Activated naive CD8-positive, alpha-beta T cell treated with anti-CD3 and anti-CD28 coated beads, Interleukin-2, amount 50 U/mL, for 24 hours (primary cell): Measurements from ENCODE around the gene TNFRSF1B.

Experiments used
- ATAC-seq: fragments of 150-1000 bp; cut with Tn5 transposase; one replicate; pipeline ENCODE4 v1.10.0; 2021
- DNase-seq: peaks from one replicate; pipeline ENCODE4 v3.0.0; 2021
- H3K27ac Mint-ChIP-seq: one replicate; pipeline ENCODE4 v1.8.0; 2021; ENCODE audit warnings: mild to moderate bottlenecking, mixed read lengths
- H3K27me3 Mint-ChIP-seq: one replicate; pipeline ENCODE4 v1.8.0; 2021; ENCODE audit warnings: mixed read lengths
- H3K36me3 Mint-ChIP-seq: one replicate; pipeline ENCODE4 v1.8.0; 2021; ENCODE audit warnings: low read depth, mixed read lengths
- H3K4me1 Mint-ChIP-seq: one replicate; pipeline ENCODE4 v1.8.0; 2021; ENCODE audit warnings: mixed read lengths
- H3K4me3 Mint-ChIP-seq: one replicate; pipeline ENCODE4 v1.8.0; 2021; ENCODE audit warnings: mild to moderate bottlenecking, moderate library complexity, mixed read lengths
- H3K9me3 Mint-ChIP-seq: one replicate; pipeline ENCODE4 v1.8.0; 2021; ENCODE audit warnings: mixed read lengths

Gene TNFRSF1B

GRCh38 chr1:12161324-12161661 lies 5.5 kb upstream of the TNFRSF1B start:
- no peaks in the 10 kb centered on the region for H3K36me3 Mint-ChIP-seq
- H3K4me1 Mint-ChIP-seq: peaks cover 86% of the 10 kb centered on the region
- ATAC-seq (no peak), DNase-seq (no peak)
- no peaks in the 10 kb centered on the region for H3K9me3 Mint-ChIP-seq
- no peaks in the 10 kb centered on the region for H3K27me3 Mint-ChIP-seq
- H3K4me3 Mint-ChIP-seq: peak overlapping the region; percentile 42
- H3K27ac Mint-ChIP-seq: peak overlapping the region; percentile 82

- DNase-seq (peak; percentile 78), ATAC-seq (peak; percentile 86)
- H3K4me3 Mint-ChIP-seq: peak overlapping the region; percentile 42
- H3K36me3 Mint-ChIP-seq: no peaks in the 10 kb centered on the region
- H3K27ac Mint-ChIP-seq: peak overlapping the region; percentile 82
- H3K27me3 Mint-ChIP-seq: no peaks in the 10 kb centered on the region
- peaks cover 86% of the 10 kb centered on the region for H3K4me1 Mint-ChIP-seq
- H3K9me3 Mint-ChIP-seq: no peaks in the 10 kb centered on the region
These were observed 4.9 kb upstream of the TNFRSF1B start for GRCh38 chr1:12161662-12162458.

- ATAC-seq (no peak), DNase-seq (no peak)
- Mint-ChIP-seq H3K9me3 (no peaks in the 10 kb centered on the region), H3K36me3 (peaks cover 2% of the 10 kb centered on the region), H3K4me1 (peaks cover 80% of the 10 kb centered on the region), H3K27me3 (no peaks in the 10 kb centered on the region), H3K27ac (peak overlapping the region; percentile 82), H3K4me3 (peak overlapping the region; percentile 42)
These were observed 4.2 kb upstream of the TNFRSF1B start for GRCh38 chr1:12162459-12163137.

- Mint-ChIP-seq H3K4me1 (peaks cover 77% of the 10 kb centered on the region), H3K4me3 (peak overlapping the region; percentile 30), H3K9me3 (no peaks in the 10 kb centered on the region), H3K36me3 (peaks cover 8% of the 10 kb centered on the region), H3K27me3 (no peaks in the 10 kb centered on the region), H3K27ac (peak overlapping the region; percentile 82)
- DNase-seq (peak; percentile 26), ATAC-seq (peak; percentile 15)
These were observed 3.6 kb upstream of the TNFRSF1B start for GRCh38 chr1:12163210-12163609.

GRCh38 chr1:12164210-12164609 lies 2.6 kb upstream of the TNFRSF1B start:
- ATAC-seq: no peak
- Mint-ChIP-seq H3K27ac (no peak overlapping the region), H3K27me3 (no peaks in the 10 kb centered on the region), H3K9me3 (no peaks in the 10 kb centered on the region), H3K36me3 (peaks cover 16% of the 10 kb centered on the region), H3K4me1 (peaks cover 75% of the 10 kb centered on the region), H3K4me3 (no peak overlapping the region)
- DNase-seq: no peak

- H3K9me3 Mint-ChIP-seq: no peaks in the 10 kb centered on the region
- no peaks in the 10 kb centered on the region for H3K27me3 Mint-ChIP-seq
- no peak overlapping the region for H3K27ac Mint-ChIP-seq
- ATAC-seq (no peak), DNase-seq (no peak)
- H3K36me3 Mint-ChIP-seq: peaks cover 26% of the 10 kb centered on the region
- no peak overlapping the region for H3K4me3 Mint-ChIP-seq
- peaks cover 76% of the 10 kb centered on the region for H3K4me1 Mint-ChIP-seq
These were observed 1.4 kb upstream of the TNFRSF1B start for GRCh38 chr1:12165342-12165741.

GRCh38 chr1:12167493-12168429 lies 970 bp downstream of the TNFRSF1B start:
- ATAC-seq (no peak), DNase-seq (peak; percentile 40)
- Mint-ChIP-seq H3K27me3 (no peaks in the 10 kb centered on the region), H3K4me1 (peaks cover 73% of the 10 kb centered on the region), H3K36me3 (peaks cover 43% of the 10 kb centered on the region), H3K9me3 (peaks cover 5% of the 10 kb centered on the region), H3K4me3 (peak overlapping the region; percentile 100), H3K27ac (peak overlapping the region; percentile 100)

- Mint-ChIP-seq H3K36me3 (peaks cover 46% of the 10 kb centered on the region), H3K9me3 (peaks cover 5% of the 10 kb centered on the region), H3K4me3 (peak overlapping the region; percentile 100), H3K27me3 (peaks cover under 1% of the 10 kb centered on the region), H3K27ac (peak overlapping the region; percentile 100), H3K4me1 (peaks cover 73% of the 10 kb centered on the region)
- no peak for ATAC-seq
- no peak for DNase-seq
These were observed 1.8 kb downstream of the TNFRSF1B start for GRCh38 chr1:12168451-12169160.

- Mint-ChIP-seq H3K27me3 (peaks cover 2% of the 10 kb centered on the region), H3K4me1 (peaks cover 74% of the 10 kb centered on the region), H3K27ac (peak overlapping the region; percentile 100), H3K36me3 (peaks cover 51% of the 10 kb centered on the region), H3K4me3 (peak overlapping the region; percentile 100), H3K9me3 (peaks cover 5% of the 10 kb centered on the region)
- ATAC-seq (no peak), DNase-seq (no peak)
These were observed 2.8 kb downstream of the TNFRSF1B start for GRCh38 chr1:12169442-12170135.

GRCh38 chr1:12170263-12170671 lies 3.5 kb downstream of the TNFRSF1B start:
- peaks cover 54% of the 10 kb centered on the region for H3K36me3 Mint-ChIP-seq
- peaks cover 2% of the 10 kb centered on the region for H3K27me3 Mint-ChIP-seq
- H3K27ac Mint-ChIP-seq: peak overlapping the region; percentile 100
- ATAC-seq (no peak), DNase-seq (no peak)
- H3K4me1 Mint-ChIP-seq: peaks cover 78% of the 10 kb centered on the region
- peak overlapping the region; percentile 100 for H3K4me3 Mint-ChIP-seq
- peaks cover 5% of the 10 kb centered on the region for H3K9me3 Mint-ChIP-seq

GRCh38 chr1:12171206-12172041 lies 4.6 kb downstream of the TNFRSF1B start:
- peak overlapping the region; percentile 83 for H3K4me3 Mint-ChIP-seq
- ATAC-seq (peak; percentile 31), DNase-seq (no peak)
- H3K27ac Mint-ChIP-seq: peak overlapping the region; percentile 98
- H3K36me3 Mint-ChIP-seq: peaks cover 65% of the 10 kb centered on the region
- H3K9me3 Mint-ChIP-seq: peaks cover 5% of the 10 kb centered on the region
- H3K27me3 Mint-ChIP-seq: peaks cover 2% of the 10 kb centered on the region
- peaks cover 84% of the 10 kb centered on the region for H3K4me1 Mint-ChIP-seq

GRCh38 chr1:12172042-12172851 lies 5.5 kb downstream of the TNFRSF1B start:
- Mint-ChIP-seq H3K9me3 (peaks cover 5% of the 10 kb centered on the region), H3K27me3 (peaks cover 2% of the 10 kb centered on the region), H3K27ac (peak overlapping the region; percentile 98), H3K4me3 (peak overlapping the region; percentile 83), H3K4me1 (peaks cover 89% of the 10 kb centered on the region), H3K36me3 (peaks cover 68% of the 10 kb centered on the region)
- ATAC-seq (peak; percentile 6), DNase-seq (peak; percentile 50)
